ENCODE results near the gene PRDM16. TPM values are rescaled to one million over a fixed set of nuclear protein-coding genes. Genes with fewer than 3 reads are reported as not detected.

The PRDM16 gene
- total and polyA plus RNA-seq, 2 of the 13 experiments (the other 11 are each of a cell fraction or from before 2014, with no cell fraction given) = 0.15 to 0.81 TPM

DNA sequence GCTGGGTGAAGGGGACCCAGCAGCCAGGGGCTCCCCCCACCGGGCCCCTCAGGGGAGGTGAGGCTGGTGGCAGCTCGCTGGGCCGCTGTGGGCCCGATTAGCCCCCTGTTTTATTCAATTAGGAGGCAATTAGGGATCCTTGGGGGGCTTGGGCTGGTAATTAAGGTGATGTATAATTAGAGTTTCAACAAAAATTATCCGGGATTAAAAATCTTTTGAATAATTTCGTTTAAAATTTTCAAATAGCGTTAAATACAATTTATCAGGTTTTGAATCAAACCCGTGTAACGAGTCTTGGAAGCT, 4.1 kb downstream of the PRDM16 start (continued):
- TF ChIP-seq CBFB (CRISPR knock-in tag; IDR thresholded peaks at IDR 0.05) = no peak
- TF ChIP-seq KAT8 (CRISPR knock-in tag; IDR thresholded peaks at IDR 0.05) = no peak

DNA sequence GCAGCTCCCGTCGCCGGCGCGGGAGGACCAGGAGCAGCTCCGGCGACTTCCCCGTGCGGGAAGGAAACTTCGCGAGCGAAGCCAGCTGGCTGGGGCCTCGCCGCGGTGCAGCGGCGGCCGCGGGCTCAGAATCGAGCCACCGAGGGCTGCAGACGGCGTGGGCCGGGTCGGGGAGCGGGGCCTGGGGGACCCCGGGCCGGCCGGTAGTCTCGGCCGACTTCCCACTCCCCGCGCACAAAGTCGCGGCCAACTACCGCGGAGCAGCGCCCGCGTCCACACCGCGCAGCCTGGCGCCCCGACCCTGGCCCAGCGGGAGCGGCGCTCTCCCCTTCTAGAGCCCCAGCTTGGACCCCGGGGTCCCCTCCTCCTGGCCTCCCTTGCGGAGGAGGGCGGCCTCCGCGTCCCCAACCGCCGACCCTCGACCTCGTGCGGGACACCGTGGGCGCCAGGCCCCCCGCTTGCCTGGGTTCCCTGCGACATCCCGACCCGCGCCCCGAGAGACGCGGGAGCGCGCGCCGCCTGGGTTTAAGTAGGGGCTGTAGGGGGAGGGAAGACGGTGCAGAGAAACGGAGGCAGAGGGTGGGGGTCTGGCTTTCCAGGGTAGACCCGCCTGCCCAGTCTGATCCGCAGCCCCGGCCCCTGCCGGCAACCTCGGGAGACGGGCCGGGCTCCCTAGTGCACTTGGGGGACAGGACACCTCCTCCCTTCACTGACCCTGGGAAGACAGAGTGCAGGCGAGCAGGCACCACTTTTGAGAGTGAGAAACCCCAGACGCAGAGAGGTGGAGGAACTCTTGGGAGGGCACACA, 4.7 kb downstream of the PRDM16 start:
- no peaks in the 10 kb centered on the region for H3K36me3 ChIP-seq (replicated peaks in 1 of 2; ENCODE audit: control insufficient read depth in 1 of 2, insufficient read depth in 2 of 2, low read length in 2 of 2)
- no peak overlapping the region for H3K4me3 ChIP-seq (replicated peaks in 1 of 3; ENCODE audit: insufficient read depth in 1 of 3, low read depth in 2 of 3, low read length in 3 of 3)
- H3K4me2 ChIP-seq (ENCODE audit: low read depth, low read length) = no peak overlapping the region
- peaks cover 20% of the 10 kb centered on the region for H3K4me1 ChIP-seq (ENCODE audit: insufficient read depth, low read length)
- in situ Hi-C loops (cut with HindIII; ENCODE audit: extremely low pct_ligation_motif_present, low pct_unique_long_range_greater_than_20kb) = loop anchor here (25.0 kb wide), 1 partner anchor 214 kb away; no protein-coding TSS in a partner anchor
- no peaks in the 10 kb centered on the region for H4K20me1 ChIP-seq (ENCODE audit: insufficient read depth, low read length)
- H3K79me2 ChIP-seq (ENCODE audit: insufficient read depth, low read length) = peaks cover 2% of the 10 kb centered on the region
- FAIRE-seq = no peak
- no peak for DNase-seq (ENCODE audit: low spot score)
- H3K9ac ChIP-seq (ENCODE audit: insufficient read depth, low read depth, low read length) = no peak overlapping the region
- H3K9me3 ChIP-seq (ENCODE audit: low read length) = no peaks in the 10 kb centered on the region
- TF ChIP-seq ZNF768 (CRISPR knock-in tag; IDR thresholded peaks at IDR 0.05) (peak; percentile 70), NR3C1 (CRISPR knock-in tag; IDR thresholded peaks at IDR 0.05) (no peak)
- H3K27me3 ChIP-seq (ENCODE audit: control insufficient read depth in 1 of 2, insufficient read depth in 2 of 2, low read length in 2 of 2) = peaks cover 8 to 20% of the 10 kb centered on the region in 2 experiments
- BruUV-seq (replicated peaks) = no TSS peak
- intact Hi-C loops (cut with micrococcal nuclease; ENCODE audit: unreplicated experiment) = no loop called here
- ATAC-seq = no peak
- WGBS (ENCODE audit: low lambda C conversion rate) = 92% methylated on average over 65 of the region's 82 CpGs
- no peak overlapping the region for H2AFZ ChIP-seq (ENCODE audit: low read length)
- ChIA-PET CTCF (ENCODE audit: low intra/inter-chr PET ratio, low total read pairs) (no interaction called here), POLR2A (no interaction called here)
- H3K27ac ChIP-seq (ENCODE audit: extremely low read length, insufficient read depth, low read length) = no peak overlapping the region

DNA sequence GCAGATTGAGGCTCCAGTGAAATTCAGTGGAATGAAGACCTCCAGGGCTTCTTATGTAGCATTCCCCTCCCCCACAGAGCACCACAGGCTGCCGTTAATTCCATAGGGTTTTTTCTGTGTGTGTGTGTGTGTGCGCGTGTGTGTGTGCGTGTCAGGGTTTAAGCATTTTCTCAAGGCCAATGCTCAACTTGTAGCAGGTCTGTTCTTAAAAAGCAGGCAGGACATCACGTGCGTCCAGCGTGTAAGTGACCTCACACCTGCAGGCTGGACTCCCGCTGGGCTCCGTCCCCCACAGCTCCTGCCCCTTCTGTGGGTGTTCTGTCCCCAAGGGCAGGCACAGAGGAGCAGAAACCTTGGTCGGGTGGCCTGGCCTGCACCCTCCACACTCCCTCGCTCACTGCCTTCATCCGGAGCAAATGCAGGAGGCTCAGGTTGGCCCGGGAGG, 5.3 kb downstream of the PRDM16 start:
- Histone ChIP-seq H3K27ac (ENCODE audit: extremely low read length, insufficient read depth, low read length) (no peak overlapping the region), H2AFZ (ENCODE audit: low read length) (no peak overlapping the region), H3K27me3 (ENCODE audit: control insufficient read depth in 1 of 2, insufficient read depth in 2 of 2, low read length in 2 of 2) (peaks cover 8 to 20% of the 10 kb centered on the region in 2 experiments), H3K79me2 (ENCODE audit: insufficient read depth, low read length) (peaks cover 2% of the 10 kb centered on the region), H3K4me2 (ENCODE audit: low read depth, low read length) (no peak overlapping the region), H3K36me3 (replicated peaks in 1 of 2; ENCODE audit: control insufficient read depth in 1 of 2, insufficient read depth in 2 of 2, low read length in 2 of 2) (no peaks in the 10 kb centered on the region), H3K4me1 (ENCODE audit: insufficient read depth, low read length) (peaks cover 20% of the 10 kb centered on the region), H4K20me1 (ENCODE audit: insufficient read depth, low read length) (no peaks in the 10 kb centered on the region), H3K9ac (ENCODE audit: insufficient read depth, low read depth, low read length) (no peak overlapping the region), H3K4me3 (replicated peaks in 1 of 3; ENCODE audit: insufficient read depth in 1 of 3, low read depth in 2 of 3, low read length in 3 of 3) (no peak overlapping the region), H3K9me3 (ENCODE audit: low read length) (no peaks in the 10 kb centered on the region)
- no TSS peak for BruUV-seq (replicated peaks)
- no peak for ATAC-seq
- ChIA-PET POLR2A (no interaction called here), CTCF (ENCODE audit: low intra/inter-chr PET ratio, low total read pairs) (no interaction called here)
- 41% methylated on average over 8 of the region's 13 CpGs for WGBS (ENCODE audit: low lambda C conversion rate)
- FAIRE-seq = no peak
- in situ Hi-C loops (cut with HindIII; ENCODE audit: extremely low pct_ligation_motif_present, low pct_unique_long_range_greater_than_20kb) = loop anchor here (25.0 kb wide), 1 partner anchor 213 kb away; no protein-coding TSS in a partner anchor
- no peak for DNase-seq (ENCODE audit: low spot score)
- intact Hi-C loops (cut with micrococcal nuclease; ENCODE audit: unreplicated experiment) = no loop called here
- TF ChIP-seq, protein P1, sequence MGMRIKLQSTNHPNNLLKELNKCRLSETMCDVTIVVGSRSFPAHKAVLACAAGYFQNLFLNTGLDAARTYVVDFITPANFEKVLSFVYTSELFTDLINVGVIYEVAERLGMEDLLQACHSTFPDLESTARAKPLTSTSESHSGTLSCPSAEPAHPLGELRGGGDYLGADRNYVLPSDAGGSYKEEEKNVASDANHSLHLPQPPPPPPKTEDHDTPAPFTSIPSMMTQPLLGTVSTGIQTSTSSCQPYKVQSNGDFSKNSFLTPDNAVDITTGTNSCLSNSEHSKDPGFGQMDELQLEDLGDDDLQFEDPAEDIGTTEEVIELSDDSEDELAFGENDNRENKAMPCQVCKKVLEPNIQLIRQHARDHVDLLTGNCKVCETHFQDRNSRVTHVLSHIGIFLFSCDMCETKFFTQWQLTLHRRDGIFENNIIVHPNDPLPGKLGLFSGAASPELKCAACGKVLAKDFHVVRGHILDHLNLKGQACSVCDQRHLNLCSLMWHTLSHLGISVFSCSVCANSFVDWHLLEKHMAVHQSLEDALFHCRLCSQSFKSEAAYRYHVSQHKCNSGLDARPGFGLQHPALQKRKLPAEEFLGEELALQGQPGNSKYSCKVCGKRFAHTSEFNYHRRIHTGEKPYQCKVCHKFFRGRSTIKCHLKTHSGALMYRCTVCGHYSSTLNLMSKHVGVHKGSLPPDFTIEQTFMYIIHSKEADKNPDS (CRISPR knock-in tag; IDR thresholded peaks at IDR 0.05) = no peak
- TF ChIP-seq, protein P2, sequence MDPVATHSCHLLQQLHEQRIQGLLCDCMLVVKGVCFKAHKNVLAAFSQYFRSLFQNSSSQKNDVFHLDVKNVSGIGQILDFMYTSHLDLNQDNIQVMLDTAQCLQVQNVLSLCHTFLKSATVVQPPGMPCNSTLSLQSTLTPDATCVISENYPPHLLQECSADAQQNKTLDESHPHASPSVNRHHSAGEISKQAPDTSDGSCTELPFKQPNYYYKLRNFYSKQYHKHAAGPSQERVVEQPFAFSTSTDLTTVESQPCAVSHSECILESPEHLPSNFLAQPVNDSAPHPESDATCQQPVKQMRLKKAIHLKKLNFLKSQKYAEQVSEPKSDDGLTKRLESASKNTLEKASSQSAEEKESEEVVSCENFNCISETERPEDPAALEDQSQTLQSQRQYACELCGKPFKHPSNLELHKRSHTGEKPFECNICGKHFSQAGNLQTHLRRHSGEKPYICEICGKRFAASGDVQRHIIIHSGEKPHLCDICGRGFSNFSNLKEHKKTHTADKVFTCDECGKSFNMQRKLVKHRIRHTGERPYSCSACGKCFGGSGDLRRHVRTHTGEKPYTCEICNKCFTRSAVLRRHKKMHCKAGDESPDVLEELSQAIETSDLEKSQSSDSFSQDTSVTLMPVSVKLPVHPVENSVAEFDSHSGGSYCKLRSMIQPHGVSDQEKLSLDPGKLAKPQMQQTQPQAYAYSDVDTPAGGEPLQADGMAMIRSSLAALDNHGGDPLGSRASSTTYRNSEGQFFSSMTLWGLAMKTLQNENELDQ (CRISPR knock-in tag; IDR thresholded peaks at IDR 0.05; ENCODE audit: borderline replicate concordance) = no peak
- TF ChIP-seq, protein P3, sequence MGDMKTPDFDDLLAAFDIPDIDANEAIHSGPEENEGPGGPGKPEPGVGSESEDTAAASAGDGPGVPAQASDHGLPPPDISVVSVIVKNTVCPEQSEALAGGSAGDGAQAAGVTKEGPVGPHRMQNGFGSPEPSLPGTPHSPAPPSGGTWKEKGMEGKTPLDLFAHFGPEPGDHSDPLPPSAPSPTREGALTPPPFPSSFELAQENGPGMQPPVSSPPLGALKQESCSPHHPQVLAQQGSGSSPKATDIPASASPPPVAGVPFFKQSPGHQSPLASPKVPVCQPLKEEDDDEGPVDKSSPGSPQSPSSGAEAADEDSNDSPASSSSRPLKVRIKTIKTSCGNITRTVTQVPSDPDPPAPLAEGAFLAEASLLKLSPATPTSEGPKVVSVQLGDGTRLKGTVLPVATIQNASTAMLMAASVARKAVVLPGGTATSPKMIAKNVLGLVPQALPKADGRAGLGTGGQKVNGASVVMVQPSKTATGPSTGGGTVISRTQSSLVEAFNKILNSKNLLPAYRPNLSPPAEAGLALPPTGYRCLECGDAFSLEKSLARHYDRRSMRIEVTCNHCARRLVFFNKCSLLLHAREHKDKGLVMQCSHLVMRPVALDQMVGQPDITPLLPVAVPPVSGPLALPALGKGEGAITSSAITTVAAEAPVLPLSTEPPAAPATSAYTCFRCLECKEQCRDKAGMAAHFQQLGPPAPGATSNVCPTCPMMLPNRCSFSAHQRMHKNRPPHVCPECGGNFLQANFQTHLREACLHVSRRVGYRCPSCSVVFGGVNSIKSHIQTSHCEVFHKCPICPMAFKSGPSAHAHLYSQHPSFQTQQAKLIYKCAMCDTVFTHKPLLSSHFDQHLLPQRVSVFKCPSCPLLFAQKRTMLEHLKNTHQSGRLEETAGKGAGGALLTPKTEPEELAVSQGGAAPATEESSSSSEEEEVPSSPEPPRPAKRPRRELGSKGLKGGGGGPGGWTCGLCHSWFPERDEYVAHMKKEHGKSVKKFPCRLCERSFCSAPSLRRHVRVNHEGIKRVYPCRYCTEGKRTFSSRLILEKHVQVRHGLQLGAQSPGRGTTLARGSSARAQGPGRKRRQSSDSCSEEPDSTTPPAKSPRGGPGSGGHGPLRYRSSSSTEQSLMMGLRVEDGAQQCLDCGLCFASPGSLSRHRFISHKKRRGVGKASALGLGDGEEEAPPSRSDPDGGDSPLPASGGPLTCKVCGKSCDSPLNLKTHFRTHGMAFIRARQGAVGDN (CRISPR knock-in tag; IDR thresholded peaks at IDR 0.05) = 0 out of 2 replicates have a peak, but pooled peaks have one; percentile 10
